HG03460 (cell line): ENCODE results near the gene ADAMTS17.

ENCODE experiments used
- ATAC-seq: cut with Tn5 transposase; IDR thresholded peaks from one replicate; pipeline ENCODE4 v1.9.1; 2021; ENCODE audit not compliant: unreplicated experiment

ADAMTS17 gene

DNA sequence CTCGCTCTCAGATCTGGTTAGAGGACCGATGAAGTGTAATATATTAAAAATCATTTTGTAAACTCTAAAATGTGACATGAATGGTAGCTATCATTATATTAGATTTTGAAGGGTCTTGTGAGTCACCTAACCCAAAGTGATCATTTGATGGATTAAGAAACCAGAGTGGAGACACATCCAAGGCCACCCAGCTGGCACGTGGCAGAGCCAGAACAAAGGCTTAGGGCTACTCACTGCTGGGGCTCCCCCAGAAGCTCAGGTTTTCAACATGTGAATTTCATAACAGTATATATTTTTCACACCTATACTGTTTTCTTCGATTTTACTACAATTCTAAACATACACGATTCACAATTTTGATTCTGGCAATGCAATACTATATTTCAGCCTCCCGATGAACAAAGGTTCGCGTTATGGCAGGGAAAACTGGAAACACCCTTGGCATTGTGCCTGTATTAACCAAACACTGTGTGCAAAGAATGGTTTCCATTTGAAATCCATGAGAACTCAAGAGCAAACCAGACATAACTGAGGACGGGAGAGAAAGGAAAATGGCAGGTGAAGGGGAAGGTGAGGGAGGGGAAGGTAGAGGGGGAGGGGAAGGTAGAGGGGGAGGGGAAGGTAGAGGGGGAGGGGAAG, 88.9 kb downstream of the ADAMTS17 start:
- no peak for ATAC-seq

DNA sequence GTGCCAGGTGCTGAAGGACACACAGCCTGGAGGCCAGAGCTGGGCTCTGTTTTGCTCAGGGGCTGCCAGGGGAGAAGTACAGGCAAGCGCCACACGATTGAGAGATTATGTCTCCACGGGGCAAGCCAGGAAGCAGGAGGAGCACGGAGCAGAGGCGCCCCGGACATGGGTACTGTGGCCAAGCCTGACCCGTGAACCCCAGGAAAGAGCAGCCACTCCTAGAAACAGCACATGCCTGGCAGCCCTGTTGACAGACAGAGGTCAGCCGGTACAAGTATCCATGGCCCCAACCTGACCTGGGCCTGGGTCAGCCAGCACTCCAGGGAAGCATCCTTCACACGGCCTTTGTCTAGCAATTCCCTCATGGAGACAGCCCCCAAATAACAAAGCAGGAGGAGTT, 89.4 kb downstream of the ADAMTS17 start:
- ATAC-seq = no peak

DNA sequence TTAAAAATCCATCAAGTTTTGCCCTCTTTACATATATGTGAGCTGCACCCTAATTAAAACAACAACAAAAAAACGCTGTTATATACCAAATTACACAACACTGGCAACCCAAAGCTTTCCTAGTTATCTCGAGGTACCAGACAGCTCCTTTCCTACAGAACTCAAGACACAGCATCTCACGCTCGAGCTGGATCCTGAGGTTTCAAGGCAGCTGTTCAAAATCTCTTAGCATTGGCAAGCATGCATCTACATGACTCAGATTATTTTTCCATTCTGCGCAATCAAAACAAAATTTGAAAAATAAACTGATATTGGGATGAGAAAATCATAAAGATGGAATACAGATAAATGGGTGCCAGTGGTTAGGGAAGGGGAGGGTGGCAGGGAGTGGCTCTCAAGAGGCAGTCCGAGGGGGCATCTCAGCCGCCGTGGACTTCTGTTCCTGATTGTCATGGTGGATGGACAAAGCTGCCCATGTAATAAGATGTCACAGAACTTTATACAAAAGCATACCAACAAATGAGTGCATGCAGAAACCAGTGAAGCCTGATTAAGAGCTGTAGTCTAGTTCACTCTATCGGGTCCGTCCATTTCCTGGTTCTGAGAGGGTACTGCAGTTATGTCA, 91.5 kb downstream of the ADAMTS17 start:
- no peak for ATAC-seq

DNA sequence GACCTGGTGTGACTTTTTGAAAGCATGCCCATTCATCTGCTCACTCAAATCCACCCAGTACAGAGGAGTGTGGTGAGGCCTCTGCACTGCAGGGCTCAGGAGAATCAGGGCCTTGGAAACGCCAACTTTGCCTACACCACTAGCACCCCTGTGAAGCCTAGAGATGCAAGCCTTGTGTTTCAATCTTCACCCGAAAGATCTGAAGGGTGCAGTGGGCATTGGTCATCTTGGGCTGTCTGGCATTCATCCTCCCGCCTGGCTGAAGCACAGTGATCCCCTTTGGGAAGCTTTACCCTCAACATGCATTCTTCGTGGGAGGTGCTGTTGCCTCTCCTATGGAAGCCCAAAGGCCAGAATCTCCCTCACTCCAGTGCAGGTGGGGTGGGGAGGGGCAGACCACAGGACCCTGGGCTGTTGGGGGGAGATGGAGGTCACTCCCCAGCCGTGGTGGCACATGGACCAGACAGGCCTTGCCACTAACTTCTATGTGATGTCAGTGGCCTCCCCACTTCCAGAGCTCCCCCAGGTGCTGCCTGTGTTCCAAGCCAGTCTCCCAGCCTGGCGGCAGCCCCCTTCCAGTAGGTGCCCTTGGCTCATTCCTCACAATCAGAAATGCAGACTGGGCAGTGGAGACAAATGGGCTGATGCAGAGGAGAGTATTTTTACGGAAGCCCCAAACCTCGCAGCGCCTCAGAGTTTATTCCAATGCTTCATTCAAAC, 92.5 kb downstream of the ADAMTS17 start:
- no peak for ATAC-seq

DNA sequence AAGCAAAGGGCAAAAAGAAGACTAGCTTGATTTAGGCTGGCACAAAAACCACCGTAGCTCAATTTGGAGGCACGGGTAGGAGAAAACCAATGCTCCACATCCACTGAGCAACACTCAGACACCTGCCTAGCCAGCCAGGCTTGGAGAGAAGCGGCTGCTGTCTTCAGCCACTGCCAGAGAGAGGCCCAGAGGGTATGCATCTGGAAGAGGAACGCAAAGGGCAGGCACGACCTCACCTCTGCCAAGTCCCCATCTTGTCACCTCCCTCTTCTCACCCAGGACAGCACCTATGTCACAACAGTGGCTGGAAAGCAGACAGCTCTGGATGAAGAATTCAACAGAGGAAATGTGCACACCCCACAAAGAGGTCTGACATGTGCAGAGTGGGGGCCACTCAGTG, 93.5 kb downstream of the ADAMTS17 start:
- ATAC-seq = no peak

DNA sequence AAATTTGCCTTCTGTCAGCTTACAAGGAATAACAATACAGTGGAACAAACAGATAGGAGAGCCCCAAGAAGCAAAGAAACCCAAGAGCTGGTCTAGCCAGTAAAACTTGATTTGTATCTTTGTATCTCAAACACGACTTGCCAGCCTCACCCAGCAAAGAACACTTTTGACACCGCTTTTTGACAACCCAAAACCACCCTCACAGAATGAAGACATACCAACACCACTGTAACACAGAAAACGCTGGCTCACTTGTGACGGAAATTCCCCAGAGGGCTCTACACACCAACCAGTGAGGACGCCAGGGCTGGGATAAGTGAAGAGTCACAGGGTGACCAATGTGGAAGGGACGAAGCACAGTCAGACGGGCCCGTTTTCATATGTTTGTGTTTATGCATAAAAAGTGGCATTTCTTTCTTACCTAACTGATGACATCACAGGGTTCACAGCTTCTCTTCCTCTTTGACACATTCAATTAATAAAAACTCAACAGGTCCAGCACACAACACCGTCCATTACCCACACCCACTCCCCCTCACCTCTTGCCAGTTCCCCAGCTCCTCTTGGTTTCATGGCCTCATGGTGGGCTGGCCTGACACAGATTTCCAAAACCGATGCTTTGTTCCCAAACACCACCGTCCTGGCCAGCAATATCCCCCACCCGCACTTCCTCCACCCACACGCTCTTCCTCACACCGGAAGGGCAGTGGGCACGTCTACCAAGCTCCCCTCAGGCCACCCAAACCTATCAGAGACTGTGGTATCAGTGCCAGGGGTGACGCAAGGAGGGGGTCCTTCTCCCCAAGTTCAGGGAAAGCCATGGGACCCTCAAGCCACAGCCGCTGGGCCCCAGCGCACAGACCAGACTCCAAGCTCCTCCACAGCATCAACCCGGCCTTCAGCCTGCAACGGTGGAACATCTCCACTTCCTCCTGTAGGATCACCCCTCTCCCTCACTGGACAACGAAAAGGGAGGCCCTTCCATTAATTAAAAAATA, 94.2 kb downstream of the ADAMTS17 start:
- no peak for ATAC-seq

DNA sequence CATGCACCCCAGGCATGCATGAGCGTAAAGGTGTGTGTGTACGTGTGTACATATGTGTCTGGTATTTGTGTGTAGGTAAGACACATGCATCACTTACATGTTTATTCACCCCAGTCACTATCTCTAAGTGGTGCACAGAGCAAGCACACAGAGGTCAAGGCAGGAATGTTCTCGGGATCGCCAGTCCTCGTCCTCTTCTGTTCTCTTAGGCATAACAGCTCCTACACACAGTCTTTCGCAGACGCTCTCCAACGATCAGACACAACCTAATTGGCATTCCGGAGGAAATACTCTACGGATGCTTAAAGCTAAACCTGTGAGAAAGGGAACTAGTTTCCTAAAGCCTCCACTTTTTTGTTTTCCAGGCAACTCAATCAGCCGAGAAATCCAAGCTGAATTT, 95.9 kb downstream of the ADAMTS17 start:
- ATAC-seq = no peak

DNA sequence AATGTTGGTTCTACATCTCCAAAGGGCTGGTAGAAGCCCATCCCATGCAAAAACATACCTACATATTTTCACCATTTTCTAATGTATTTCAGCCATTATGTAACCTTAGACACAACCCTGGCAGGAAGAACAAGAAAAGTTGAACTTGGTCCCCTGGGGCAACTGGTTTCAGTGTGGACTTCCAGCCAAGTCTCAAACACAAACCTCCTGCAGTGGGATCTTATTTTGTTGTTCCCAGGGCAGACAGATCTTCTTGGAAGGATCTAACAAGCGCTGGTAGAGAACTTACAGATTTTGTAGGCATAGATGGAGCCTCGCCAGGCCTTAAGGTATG, 96.3 kb downstream of the ADAMTS17 start:
- ATAC-seq = no peak

DNA sequence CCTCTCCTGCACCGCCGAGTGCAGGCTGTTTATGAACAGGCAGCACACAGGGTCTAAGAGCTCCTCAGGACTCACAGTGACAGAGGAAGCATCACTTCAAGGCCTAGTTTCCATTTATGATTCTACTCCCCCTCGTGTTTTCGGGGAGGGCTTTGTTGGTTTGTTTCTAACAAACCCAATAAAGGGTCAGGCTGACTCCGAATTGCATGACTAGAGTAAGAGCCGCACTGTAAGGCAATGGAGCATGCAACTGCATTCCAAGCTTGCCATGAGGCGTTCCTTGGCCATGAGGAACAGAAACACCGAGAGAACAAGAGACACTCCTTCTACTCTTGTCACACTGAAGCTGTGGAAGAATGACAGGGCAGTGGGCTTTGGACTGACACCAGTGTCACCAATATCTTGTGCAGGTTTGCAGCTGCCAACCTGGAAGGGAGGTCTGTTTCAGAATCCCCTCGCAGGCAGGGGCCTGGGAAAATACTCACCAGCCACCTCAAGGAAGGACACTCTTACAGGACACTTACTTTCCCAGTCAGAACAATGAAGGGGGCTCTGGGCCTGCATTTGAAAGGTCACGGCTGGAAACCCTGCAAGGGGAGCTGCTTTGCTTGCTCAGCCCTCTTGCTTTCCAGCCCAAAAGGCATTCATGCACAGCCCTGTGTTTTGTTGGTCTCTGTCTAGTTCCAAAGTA, 96.8 kb downstream of the ADAMTS17 start:
- ATAC-seq = no peak

DNA sequence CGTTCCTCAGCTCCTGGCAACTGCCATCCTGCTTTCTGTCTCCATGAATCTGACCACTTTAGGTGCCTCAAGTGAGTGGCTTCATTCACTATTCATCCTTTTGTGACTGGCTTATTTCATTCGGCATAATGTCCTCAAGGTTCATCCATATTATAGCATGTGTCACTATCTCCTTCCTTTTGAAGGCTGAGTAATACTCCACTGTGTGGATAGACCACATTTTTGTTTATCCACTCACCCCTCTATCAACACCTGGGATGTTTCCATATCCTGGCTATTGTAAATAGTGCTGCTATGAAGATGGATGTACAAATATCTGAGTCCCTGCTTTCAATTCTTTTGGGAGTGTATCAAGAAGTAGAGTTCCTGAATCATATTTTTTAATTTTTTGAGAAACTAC, 98.8 kb downstream of the ADAMTS17 start:
- ATAC-seq = no peak

DNA sequence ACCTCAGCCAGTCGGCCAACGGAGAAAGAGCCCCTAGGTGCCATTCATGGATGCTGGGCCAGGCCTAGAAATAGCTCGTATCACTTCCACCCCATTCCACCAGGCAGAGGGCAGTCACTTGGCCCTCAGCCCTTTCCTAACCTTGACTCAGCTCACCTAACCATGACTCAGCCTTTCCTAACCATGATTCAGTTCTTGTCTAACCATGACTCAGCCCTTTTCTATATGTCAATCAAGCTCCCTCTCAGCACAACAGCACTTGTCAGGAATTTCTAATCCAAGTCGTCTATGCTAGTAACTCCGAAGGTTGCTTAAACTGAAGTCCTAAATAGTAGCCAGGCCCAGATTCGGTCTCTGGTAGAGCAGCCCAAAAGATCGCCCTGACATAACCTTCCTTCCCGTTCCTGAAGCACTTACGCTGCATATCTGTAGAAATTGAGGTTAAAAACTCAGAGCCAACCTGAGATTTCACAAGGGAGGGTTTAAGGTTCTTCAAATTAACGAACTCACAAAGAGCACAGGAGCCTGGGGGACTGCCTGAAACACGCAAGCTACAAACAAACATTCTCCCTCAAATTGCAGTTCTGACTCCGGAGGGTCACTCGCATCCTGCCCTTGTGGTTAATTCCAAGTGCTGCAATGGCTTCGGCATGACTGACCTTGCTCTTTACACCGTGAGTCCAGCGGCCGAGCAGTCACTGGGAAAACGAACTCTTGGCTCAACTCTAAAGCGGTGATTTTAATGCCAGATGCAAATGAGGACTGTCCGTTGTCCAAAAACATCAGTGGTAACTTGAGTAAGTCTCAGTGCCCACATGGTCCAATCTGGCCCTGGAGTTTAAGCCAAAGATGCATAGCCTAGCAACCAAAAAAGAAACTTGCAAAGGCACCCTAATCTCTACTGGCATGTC, 99.9 kb downstream of the ADAMTS17 start:
- ATAC-seq = no peak

DNA sequence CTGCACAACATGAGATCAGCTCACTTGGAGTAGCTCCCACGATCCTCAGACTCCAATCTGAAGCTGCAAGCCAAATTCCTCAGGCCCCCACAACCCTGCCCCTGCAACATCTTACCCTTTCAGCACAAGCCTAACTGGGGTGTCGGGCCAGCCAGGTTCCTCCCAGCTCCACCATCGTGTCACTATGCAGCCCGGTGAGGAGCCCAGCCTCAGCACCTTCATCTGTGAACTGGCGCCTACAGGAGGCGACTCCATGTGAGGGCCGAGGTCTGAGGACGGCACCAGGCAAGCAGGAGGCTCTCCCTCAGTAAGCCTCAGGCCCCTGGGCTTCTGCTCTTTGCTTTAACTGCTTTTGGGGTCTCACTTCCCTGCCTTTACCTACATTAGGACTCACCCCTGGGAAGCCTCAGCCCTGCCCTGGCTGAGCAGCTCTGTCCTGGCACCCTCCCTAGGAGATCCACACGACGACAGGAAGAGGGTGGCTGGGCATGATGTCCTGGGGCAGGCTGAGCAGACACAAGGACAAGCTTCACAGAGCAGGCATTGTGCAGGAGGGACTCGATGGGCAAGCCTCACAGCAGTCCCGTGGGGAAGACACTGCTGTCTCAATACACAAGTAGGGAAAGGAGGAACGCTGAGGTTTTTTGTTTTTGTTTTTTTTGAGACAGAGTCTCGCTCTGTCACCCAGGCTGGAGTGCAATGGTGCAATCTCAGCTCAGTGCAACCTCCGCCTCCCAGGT, 104.6 kb downstream of the ADAMTS17 start:
- no peak for ATAC-seq

DNA sequence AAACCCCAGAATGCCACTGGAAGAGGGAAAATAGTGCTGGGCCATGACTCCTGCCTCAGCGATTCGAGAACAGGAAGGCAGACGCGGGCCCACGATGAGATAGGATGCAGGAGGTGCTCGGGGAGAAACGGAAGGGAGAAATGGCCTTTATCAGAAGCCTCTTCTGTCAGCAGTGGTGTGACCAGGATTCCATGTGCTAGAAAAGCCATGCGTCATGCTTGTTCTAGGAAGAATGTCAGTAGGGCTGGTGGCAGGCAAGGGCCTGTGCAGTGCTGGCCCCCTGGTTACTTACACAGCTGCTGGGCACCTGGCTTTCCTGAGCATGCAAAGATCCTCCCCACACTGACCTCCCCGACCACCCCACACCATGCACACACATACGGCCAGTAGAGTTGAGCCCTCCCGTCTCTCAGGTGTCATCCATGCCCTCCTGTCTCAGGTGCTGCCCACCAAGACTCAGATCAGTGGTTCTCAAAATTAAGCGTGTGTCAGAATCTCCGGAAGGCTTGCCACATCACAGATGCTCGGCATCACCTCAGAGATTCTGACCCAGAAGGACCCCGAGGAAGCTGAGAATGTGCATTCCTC, 106.7 kb downstream of the ADAMTS17 start:
- no peak for ATAC-seq

DNA sequence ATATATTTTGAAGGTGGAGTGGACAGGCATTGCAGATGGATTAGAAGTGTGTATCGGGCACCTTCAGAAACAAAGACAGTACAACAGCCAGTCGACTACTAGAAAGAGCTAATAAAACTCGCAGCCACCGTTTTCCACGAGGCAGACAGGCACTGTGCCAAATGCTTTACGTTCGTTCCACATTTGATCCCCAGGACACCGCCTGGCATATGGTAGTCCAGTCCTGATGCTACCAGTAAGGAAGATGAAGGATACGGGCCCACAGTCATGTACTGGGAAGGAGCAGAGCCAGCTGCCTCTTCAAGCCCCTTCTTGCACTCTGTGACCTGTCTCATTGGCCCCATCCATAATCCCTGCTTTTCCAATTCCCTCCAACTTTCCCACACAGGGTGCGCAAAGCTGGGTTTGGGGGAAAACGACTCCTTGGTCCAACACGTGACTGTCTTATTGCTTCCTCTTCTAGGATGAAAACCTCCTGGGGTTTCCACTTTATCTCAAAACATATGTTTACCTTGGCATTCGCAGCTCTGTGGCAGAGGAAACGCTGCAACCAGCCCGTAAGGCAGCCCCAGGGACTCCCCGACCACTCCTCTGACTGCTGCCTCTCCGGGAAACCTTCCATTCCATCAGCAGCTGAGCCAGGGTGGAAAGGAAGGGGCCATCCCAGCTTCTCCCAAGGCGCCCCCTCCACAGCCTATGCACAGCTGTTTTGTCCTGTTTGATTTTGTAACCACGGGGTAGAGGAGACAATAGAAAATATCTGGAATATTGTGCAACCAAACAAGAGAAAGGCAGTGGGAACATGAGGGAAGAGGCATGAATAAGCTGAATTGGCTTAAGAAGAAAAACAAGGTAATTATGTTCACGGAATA, 107.4 kb downstream of the ADAMTS17 start:
- ATAC-seq = no peak

DNA sequence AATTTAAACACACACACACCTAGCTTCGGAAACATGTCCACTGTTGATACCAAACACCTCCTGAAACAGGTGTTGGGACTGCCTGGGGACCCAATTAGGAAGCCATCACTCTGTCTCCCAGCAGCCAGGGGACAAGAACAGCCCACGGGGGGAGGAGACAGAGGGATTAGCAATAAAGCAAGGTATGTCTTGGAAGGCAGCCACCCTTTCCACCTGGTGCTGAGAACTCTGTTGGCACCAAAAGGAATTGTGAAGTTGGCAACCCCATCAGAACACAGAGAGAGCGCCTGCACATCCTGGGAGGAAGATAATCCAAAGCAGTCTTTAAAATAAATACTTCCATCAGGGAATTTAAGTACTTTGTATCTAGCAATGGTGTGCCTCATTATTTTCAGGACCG, 111.0 kb downstream of the ADAMTS17 start:
- no peak for ATAC-seq

DNA sequence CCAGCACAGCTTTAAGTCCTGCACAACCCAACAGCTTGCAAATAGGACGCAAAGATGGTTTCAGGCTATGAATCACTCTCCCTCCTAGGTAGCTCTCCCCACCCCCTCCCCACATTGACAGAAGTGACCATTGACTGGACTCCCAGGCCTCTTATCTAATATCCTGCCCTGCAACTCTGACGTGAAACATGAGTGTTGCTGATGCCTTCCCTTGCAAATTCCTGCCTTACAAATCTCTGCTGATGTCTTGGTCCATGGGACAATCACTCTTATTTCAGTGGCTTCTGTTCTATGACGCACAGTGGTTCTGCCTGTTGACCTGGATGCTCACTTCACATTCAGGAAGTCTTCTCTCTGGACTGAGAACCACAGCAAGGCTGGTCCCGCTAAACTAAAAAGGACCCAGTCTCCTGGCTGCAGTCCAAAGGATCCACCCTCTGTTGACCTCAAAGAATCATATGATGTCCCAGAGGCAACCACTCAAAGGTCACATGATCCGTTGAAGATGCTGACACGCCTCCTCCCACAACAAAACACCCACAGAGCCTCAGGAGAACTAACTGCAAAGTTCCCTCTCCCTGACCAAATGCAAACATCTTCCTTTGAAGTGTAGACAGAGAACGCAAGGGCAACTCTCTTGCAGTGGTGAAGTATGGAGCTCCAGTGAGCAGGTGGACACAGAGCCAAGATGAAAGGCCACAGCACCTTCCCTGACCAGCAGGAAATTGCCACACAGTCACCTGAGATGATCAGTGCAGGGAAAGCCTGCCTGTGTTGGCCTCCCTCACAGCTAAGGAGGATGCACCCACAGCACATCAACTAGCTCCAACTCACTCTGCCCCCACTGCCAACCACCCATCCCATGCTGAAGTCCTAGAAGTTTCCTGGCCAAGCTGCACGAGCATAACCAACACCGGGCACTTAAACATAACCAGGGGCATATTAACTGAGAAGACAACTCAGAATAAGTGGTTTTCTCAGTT, 112.3 kb downstream of the ADAMTS17 start:
- ATAC-seq = no peak

DNA sequence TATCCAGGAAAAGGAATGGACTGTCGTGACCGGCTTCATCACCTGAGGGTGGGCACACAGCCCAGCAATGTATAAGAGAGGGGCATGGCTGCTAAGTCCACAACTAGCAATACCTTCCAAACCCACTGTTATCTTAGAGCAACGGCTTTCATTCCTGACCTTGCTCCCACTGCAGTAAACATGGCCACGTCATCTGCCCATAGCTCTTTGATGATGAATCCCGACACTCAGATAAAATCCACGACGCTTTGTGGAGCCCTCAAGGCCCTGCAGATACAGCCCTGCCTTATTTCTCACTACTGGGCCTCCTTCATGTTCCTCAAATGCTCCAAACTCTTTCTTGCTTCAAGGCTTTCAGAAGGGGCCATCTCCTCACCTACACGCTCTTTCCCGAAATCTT, 114.0 kb downstream of the ADAMTS17 start:
- ATAC-seq = no peak
